ENCODE data around the gene PBRM1.

- TF ChIP-seq EZH2 (IDR thresholded peaks at IDR 0.05; ENCODE audit: low read depth, unreplicated experiment) (no peak), POLR2AphosphoS5 (IDR thresholded peaks at IDR 0.05; ENCODE audit: low read depth) (no peak), CTCF (conservative IDR thresholded peaks at IDR 0.05; ENCODE audit: low read depth in 2 of 2) (no peak), REST (IDR thresholded peaks at IDR 0.05; ENCODE audit: unreplicated experiment) (no peak)
Measured at GRCh38 chr3:52684184-52684583, 1.5 kb downstream of the PBRM1 start.

Data from GM23338 (cell line).